NCI-H460 (cell line): Measurements from ENCODE around the gene FOXP4. TPM values are rescaled to one million over a fixed set of nuclear protein-coding genes. Genes with fewer than 3 reads are reported as not detected.

Experiments used
- DNase-seq: peaks from one replicate; pipeline ENCODE4 v3.0.0-alpha.2; 2016; ENCODE audit warnings: low read depth; ENCODE audit errors: extremely low read depth
- total RNA-seq: library from RNA; depleted of rRNA; stranded (reverse); fragments of >200 nt; shearing (Covaris generic); gene quantifications from 2 replicates; pipeline ENCODE4 v1.2.3, GENCODE V29; 2014

Gene FOXP4
- total RNA-seq, 1 experiment from 2014 or later: 3.7 TPM

- DNase-seq: no peak
Observed at GRCh38 chr6:41519745-41520699, 26.2 kb upstream of the FOXP4 start.

- no peak for DNase-seq
Observed at GRCh38 chr6:41522780-41523548, 23.2 kb upstream of the FOXP4 start.

- DNase-seq: no peak
Observed at GRCh38 chr6:41523915-41524633, 22.1 kb upstream of the FOXP4 start.

GRCh38 chr6:41524634-41525011, 21.6 kb upstream of the FOXP4 start:
- no peak for DNase-seq

- no peak for DNase-seq
Observed at GRCh38 chr6:41527721-41528408, 18.3 kb upstream of the FOXP4 start.

- DNase-seq: no peak
Observed at GRCh38 chr6:41528409-41528963, 17.7 kb upstream of the FOXP4 start.

GRCh38 chr6:41529049-41529448, 17.1 kb upstream of the FOXP4 start:
- no peak for DNase-seq

GRCh38 chr6:41529970-41530369, 16.2 kb upstream of the FOXP4 start:
- DNase-seq: no peak

- no peak for DNase-seq
Observed at GRCh38 chr6:41530476-41530875, 15.7 kb upstream of the FOXP4 start.

GRCh38 chr6:41531016-41531415, 15.2 kb upstream of the FOXP4 start:
- DNase-seq: no peak

GRCh38 chr6:41531591-41532582, 14.3 kb upstream of the FOXP4 start:
- DNase-seq: no peak

- DNase-seq: no peak
Observed at GRCh38 chr6:41535766-41536165, 10.4 kb upstream of the FOXP4 start.

- no peak for DNase-seq
Observed at GRCh38 chr6:41536795-41537758, 9.1 kb upstream of the FOXP4 start.

- no peak for DNase-seq
Observed at GRCh38 chr6:41538556-41539182, 7.5 kb upstream of the FOXP4 start.

GRCh38 chr6:41539204-41539603, 7.0 kb upstream of the FOXP4 start:
- DNase-seq: no peak

- no peak for DNase-seq
Observed at GRCh38 chr6:41541364-41541763, 4.8 kb upstream of the FOXP4 start.

GRCh38 chr6:41543087-41543486, 3.1 kb upstream of the FOXP4 start:
- DNase-seq: no peak
